Stimulated activated CD4-positive, alpha-beta T cell treated with anti-CD3 and anti-CD28 coated beads, TNF-alpha, amount 100 ng/mL, for 24 hours (primary cell): ENCODE measurements around the gene SLC35B1.

Experiments
- DNase-seq, 3 experiments: peaks; one replicate each; pipeline ENCODE4 v3.0.0-alpha.2; 2020; ENCODE audit warnings: low read depth in 3 of 3

The SLC35B1 gene

DNA sequence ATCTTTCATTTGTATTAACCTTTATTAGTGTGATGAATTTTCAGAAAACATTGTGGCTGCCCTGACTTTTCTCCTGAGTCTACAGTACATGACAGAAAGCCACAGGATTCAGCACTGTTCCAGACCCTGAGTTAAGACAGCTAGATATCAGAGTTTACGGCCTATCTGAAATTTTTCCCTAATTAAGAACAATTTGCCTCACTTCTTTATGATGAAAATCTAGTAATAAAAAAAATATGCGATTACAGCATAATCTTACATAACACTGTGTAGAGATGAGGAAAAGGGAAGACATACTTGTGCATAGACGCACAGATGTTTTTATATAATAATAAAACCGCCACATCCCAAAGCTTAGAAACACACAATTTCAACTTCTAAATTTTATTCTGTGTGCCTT, 37.1 kb downstream of the SLC35B1 start:
- no peak for DNase-seq

DNA sequence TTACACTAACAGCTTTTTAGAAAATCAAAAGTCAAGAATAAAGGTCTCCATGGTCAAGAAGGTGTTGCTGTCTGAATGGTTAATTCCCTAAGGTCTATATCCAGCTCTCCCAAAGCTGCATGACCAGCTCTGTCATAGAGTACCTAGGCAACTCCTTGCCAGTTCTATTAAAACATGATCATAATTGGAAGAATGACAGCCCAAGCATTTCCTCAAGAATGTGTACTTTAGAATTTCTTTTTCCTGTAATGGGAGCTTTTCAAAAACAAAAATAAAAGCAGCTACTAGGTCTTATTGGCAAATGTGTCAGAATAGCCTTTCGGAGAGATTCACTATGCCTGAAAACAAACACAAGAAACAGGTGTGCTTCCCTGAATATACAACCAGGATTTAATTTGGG, 37.8 kb downstream of the SLC35B1 start:
- DNase-seq = no peak

DNA sequence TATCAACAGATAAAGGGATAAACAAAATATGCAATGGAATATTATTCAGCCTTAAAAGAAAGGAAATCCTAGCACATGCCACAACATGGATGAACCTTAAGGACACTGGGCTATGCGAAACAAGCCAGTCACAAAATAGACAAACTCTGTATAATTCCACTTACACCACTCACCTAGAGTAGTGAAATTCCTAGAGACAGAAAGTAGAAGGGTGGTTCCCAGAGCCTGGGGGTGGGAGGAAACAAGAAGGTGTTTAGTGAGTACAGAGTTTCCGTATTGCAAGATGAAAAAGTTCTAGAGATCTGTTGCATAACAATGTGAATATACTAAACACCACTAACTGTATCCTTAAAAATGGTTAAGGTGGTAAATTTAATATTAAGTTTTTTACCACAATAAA, 39.9 kb downstream of the SLC35B1 start:
- no peak for DNase-seq

DNA sequence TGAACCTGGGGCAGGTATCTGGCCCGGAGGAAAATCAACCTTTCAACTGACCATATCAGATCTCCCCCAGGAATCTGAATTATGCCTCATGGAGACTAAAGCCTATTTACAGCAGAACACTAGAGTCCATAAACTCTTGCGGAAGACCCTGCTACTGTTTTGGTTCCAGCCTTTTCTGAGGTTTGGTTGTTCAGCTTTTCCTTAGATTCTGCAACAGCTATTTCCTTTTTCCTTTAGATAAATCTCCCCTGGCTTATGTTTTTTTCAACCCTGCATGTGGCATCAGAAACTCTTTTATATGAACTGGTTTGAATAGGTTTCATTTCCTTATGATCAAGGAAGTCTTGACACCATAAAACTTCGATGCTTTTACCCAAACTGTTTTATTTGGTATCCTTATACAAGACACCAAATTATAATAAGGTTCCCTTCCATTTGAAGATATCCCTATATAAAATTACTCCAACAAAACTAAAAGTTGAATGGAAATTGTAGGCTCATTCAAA, 43.0 kb downstream of the SLC35B1 start:
- DNase-seq = no peak

DNA sequence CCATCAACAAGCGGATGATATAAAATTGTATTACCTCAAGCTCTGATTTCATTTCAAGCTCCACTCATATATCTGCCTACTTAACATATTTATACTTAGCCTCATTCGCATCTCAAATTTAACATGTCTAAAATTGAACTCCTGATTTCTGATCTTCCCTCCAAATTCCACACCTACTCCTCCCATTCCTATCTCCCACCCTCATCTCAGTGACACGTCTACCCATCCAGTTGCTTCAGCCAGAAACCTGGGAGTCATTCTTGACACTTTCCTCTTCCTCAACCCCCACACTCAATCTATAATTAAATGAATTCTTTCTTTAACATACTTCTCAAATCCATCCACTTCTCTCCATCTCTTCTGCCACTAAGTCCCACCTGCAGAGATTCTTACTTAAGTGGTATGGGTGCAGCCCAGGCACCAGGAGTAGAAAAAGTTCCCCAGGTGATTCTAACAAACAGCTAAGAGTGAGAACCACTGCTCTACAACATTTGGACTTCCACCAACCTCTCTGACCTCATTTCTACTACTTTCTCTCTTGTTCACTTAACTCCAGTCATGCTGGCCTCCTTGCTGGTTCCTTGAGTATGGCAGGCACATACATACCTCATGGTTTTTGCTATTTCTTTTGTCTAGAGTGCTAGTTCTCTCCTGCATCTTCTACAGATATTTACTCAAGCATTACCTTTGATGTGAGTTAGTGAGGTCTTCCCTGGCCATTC, 47.9 kb downstream of the SLC35B1 start:
- no peak for DNase-seq

DNA sequence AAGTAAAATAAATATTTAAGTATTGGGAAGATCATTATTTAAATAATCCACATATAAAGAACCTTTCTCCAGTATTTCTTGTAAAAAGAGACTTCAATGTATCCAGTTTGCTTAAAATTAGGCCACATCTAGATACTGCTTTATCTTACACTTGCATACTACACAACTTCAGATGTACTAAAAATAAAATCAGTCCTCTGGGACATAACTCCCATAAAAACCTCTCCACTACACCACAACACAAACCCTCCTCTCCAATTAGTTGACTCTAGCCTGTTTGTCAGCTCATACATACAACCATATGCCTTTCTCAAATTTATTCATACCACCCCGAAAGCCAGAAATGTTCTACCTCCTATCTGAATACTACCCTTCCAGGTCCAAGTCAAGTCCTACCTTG, 51.5 kb downstream of the SLC35B1 start:
- no peak for DNase-seq
